HG02973 (cell line): ENCODE results near the gene ASPDH.

Experiments used
- ATAC-seq: cut with Tn5 transposase; IDR thresholded peaks from one replicate; pipeline ENCODE4 v1.9.1; 2021; ENCODE audit warnings: moderate library complexity; ENCODE audit not compliant: unreplicated experiment

The ASPDH gene

DNA sequence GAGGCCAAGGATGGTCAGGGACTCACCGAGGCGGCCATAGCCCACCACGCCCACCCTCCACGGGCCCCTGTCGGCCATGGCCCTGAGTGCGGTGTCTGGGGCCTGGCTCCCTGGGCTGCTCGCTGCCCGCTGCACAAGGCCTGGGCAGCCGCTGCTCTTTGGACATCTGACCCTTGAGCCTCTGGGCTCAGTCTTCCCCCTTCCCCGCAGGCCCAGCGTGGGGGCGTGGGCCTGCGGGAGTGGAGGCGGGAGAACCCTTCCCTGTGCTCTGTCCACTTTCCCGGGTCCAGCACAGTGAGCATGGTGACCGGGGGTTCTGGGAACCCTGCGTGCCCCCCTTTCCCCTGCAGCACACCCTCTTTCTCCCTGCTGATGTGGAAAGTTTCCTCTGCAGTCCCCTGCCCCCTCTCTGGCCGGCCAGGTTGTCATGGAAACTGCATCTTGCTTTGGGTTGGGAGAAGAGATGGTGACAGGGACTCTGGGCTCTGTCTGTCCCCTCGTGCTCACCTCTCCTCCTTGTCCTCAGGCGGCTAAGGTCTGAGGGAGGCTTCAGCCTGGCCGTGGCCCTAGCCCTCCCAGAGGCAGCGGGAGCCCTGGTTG lies at the start of gene ASPDH:
Gene ASPDH (minus strand): TSS at position 168 of the 600 bp plus-strand sequence. CDS start 90 bp downstream, at position 78.
- ATAC-seq = no peak

DNA sequence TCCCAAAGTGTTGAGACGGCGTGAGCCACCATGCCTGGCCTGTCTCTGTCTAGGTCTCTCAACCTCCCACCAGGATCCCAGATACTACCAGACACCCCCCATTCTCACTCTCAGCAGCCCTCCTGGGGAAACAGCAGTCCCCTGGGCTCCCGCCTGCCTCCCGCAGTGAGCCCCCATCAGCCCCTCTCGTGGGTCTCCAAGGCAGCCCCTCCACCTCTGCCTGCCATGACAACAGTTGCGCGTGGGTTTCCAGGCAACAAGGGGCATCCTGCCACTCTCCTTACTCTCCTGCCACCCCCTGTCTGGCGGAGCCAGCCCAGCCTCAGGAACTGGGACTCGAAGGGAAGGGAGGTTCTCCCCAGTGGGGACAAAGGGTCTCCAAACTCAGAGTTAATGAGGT lies 49.3 kb upstream of the ASPDH start:
- no peak for ATAC-seq

DNA sequence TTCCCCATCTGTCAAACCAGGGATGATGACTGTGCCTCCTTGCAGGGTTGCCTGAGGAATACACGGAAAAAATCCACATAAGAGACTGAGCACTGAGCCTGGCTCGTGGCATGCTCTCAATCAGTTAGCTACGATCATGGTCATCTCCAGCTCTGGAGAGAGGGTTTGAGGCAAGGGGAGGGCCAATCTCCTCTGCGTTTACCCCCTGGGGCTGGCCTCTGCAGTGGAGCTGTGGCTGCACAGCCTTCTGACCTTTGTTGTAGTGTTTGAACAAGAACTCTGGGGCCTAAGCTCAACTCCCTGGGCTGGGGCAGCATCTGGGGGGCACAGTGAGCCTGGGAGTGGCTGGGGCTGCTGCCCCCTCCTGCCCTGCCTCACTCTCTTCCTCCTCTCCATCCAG lies 48.6 kb upstream of the ASPDH start:
- no peak for ATAC-seq

DNA sequence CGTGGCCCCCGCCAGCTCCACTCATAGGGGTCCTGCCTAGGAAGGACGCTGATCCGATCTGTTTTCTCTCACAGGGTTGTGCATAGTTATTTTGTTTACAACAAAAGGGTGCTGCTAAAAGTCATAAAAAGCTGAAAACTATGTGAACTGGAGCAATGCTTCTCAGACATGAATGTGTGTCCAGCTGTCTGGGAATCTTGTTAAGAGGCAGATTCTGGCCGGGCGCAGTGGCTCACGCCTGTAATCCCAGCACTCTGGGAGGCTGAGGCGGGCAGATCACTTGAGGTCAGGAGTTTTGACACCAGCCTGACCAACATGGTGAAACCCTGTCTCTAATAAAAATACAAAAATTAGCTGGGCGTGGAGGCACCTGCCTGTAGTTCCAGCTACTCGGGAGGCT lies 45.9 kb upstream of the ASPDH start:
- ATAC-seq = no peak

GRCh38 chr19:50558449-50558848 lies 44.7 kb upstream of the ASPDH start:
- no peak for ATAC-seq

GRCh38 chr19:50558039-50558438 lies 44.3 kb upstream of the ASPDH start:
- no peak for ATAC-seq

DNA sequence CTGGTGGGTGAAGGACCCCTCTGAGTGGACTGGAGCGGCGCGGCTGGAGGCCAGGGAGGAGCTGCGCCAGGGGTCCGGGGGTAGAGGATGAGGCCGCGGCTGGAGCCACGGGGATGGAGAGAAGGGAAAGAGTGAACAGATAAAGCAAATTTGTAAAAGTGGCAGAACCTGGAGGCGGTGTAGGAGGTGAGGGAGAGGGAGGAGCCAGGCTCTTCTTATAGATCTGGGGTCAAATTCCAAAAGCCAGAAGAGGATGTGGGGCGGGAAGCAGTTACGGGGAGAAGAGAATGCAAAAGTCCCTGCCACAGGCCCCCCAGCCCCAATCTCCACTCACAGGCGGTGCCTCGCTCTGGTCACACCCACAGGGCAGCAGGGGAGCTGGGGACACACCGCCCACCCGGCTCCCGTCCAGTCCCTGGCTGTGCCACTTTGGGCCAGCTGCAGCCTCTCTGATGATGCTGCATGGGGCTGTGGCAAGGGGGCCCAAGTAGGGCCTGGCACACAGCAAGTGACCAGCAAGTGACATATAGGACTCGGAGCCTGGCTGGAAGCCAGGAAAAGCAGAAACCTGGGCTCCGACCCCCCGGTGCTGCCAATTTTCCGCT lies 43.4 kb upstream of the ASPDH start:
- no peak for ATAC-seq

- ATAC-seq = no peak
These were observed 42.7 kb upstream of the ASPDH start for GRCh38 chr19:50556282-50557008.

- ATAC-seq = no peak
These were observed 42.0 kb upstream of the ASPDH start for GRCh38 chr19:50555450-50556281.

GRCh38 chr19:50555033-50555432 lies 41.3 kb upstream of the ASPDH start:
- no peak for ATAC-seq

GRCh38 chr19:50554212-50554611 lies 40.5 kb upstream of the ASPDH start:
- ATAC-seq = no peak

DNA sequence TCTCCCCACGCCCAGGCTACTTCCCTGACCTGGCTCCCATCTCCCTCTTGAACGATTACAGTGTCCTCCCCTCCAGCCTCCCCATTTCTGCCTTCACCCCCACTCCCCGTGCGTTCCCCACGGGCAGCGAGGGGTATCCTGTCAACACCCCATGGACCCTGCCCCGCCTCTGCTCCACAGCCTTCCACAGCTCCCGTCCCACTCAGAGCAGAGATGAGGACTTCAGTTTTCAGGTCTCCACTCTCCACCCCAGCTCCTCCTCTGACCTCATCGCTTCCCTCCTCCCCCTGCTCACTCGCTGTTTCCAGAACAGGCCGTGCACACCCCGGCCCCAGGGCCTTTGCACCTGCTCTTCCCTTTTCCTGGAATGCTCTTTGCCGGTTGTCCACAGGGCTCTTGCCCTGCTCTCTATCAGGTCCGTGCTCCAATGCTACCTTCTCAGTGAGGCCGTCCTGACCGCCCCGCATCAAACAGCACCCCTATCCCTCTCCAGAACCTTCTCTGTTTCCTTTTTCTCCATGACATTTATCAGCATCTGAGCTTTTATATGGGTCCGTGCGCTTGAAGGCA lies 39.5 kb upstream of the ASPDH start:
- no peak for ATAC-seq

DNA sequence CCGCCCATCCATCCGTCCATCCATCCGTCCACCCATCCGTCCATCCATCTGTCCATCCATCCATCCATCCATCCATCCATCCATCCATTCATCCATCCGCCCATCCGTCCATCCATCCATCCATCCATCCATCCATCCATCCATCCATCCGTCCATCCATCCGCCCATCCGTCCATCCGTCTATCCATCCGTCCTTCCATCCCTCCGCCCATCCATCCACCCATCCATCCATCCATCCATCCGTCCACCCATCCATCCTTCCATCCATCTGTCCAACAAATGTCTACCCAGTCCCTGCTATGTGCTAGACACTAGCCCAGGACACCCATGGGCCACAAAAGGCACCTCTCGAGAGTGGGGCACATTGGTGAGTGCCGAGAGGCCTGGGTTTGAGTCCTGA lies 38.8 kb upstream of the ASPDH start:
- no peak for ATAC-seq

GRCh38 chr19:50551715-50552187 lies 38.0 kb upstream of the ASPDH start:
- no peak for ATAC-seq

- ATAC-seq = no peak
These were observed 37.5 kb upstream of the ASPDH start for GRCh38 chr19:50551034-50551714.

GRCh38 chr19:50550594-50550966 lies 36.9 kb upstream of the ASPDH start:
- no peak for ATAC-seq

- ATAC-seq = no peak
These were observed 36.3 kb upstream of the ASPDH start for GRCh38 chr19:50549927-50550593.

GRCh38 chr19:50549059-50549926 lies 35.6 kb upstream of the ASPDH start:
- ATAC-seq = no peak
